GM12892 (cell line): ENCODE results near the gene RPL28.
"Not testable (repeated sequence)": the region's sequence is repeated elsewhere in the genome, so short reads cannot be mapped to it uniquely, and the experiment has no call there.

Experiments
- DNase-seq: peaks from one replicate; pipeline ENCODE4 v3.0.0; 2011; ENCODE audit not compliant: insufficient read length
- FAIRE-seq: peaks from 2 replicates; lab custom pipeline; 2011; peaks lifted over from hg19 to GRCh38; lab: Jason Lieb, UNC
- POLR2A ChIP-seq: IDR thresholded peaks from 2 replicates; pipeline ENCODE4 v1.6.1; 2011; ENCODE audit warnings: low read depth, low read length, control low read depth
- POLR2AphosphoS5 ChIP-seq: IDR thresholded peaks from 2 replicates; pipeline ENCODE4 v1.6.1; 2011; ENCODE audit warnings: low read depth, low read length, control low read depth
- TAF1 ChIP-seq: IDR thresholded peaks from 2 replicates; pipeline ENCODE4 v1.6.1; 2011; ENCODE audit warnings: low read depth, mild to moderate bottlenecking, control low read depth, low read length, borderline replicate concordance

The RPL28 gene

DNA sequence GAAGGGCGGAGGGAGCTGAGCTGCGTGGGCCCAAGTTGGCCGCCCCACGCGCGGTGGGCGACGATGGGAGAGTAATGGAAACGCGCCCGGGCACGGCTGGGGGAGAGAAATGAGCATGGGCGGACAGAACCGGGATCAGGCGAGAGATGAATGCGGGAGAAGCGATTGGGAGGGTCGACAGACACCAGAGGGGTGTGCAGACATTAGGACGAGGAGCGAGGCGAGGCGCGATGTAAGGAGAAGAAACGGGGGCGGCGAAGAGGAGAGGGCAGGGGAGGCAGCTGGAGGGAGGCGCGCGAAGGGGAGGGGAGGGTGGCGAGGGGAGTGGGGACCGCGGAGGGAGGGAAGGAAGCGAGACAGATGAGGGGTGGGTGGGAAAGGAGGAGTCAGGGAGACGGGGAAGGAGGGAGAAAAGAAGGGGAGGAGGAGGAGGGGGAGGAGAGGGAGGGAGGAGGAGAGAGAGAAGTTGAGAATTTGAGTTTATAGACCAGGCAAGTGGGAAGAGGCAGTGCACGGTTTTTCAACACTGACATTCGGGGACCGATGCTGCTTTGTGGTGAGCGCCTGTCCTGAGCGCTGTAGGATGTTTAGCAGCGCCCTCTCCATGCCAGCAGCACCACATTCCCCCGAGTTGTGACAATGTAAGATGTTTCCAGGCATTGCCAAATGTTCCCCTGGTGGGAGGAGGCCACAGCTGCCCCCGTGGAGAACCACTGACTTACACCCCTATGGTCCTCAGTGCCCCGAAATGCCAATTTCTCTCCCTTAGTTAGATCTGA is 57.5 kb downstream of the RPL28 start, which contains the start of gene SHISA7:
Gene SHISA7, minus strand, starts transcription at position 256 of the 779 bp plus-strand sequence. CDS start 437 bp downstream, outside the sequence.
- no peak for DNase-seq
- no peak for FAIRE-seq
- no peak for TF ChIP-seq POLR2A
- no peak for TF ChIP-seq TAF1
- TF ChIP-seq POLR2AphosphoS5 = no peak

DNA sequence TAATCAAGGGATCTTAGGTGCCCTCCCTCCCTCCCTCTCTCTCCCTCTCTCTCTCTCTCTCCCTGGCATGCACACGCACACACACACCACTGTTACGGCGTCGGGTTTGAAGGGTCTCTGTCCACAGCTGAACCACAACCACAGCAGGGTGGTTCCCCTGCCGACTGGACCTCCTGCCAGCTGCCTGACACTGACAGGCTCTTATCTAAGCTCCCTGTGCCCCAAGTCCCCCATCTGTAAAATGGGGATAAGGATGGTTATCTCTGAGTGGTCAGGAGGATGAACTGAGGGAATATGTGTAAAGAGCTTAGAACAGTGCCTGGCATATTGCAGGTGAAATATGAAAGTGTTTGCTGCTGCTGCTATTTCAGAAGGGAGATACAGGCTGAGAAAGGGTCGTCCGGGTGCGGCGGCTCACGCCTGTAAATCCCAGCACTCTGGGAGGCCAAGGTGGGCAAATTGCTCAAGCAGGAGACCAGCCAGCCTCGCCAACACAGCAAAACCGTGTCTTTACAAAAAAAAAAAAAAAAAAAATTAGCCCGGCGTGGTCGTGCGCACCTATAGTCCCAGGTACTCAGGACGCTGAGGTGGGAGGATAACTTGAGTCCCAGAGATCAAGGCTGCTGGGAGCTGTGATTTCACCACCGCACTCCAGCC is 58.2 kb downstream of the RPL28 start:
- TF ChIP-seq POLR2AphosphoS5 = no peak
- TF ChIP-seq TAF1 = no peak
- FAIRE-seq (no peak), DNase-seq (no peak)

DNA sequence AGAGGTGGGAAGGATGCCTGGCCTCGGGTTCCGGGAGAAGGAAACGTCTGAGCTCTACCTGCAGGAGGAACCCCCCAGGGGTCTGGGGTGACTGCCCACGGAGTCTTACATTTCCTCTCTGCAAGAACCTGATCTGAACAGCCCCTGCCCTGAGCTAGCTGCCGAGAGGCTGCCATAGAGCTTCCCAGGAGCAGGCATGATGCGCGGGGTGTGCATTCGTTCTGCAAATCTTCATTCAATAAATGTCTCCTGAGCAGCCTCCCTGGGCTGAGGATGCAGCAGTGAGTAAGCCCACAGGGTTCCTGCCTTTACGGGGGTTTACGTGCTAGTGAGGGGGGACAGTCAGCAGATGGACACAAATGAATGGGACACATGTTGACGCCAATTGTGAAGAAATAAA is 58.9 kb downstream of the RPL28 start:
- no peak for TF ChIP-seq POLR2AphosphoS5
- no peak for TF ChIP-seq TAF1
- no peak for TF ChIP-seq POLR2A
- DNase-seq = no peak
- FAIRE-seq = no peak

DNA sequence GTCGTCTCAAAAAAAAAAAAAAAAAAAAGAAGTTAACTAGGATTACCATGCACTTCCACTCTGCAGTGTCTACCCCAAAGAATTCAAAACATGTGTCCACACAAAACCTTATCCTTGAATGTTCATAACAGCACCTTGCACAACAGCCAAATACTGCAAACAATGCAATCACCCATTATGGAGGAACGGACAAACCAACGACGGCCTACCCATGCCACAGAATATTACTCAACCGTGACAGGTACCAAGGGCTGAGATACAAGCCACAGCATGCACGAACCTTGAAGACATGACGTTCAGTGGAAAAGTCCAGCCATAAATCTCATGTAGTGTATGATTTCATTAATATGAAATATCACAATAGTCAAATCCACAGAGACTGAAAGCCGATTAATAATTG is 60.3 kb downstream of the RPL28 start:
- no peak for TF ChIP-seq TAF1
- TF ChIP-seq POLR2A = no peak
- TF ChIP-seq POLR2AphosphoS5 = no peak
- no peak for DNase-seq
- FAIRE-seq = no peak

DNA sequence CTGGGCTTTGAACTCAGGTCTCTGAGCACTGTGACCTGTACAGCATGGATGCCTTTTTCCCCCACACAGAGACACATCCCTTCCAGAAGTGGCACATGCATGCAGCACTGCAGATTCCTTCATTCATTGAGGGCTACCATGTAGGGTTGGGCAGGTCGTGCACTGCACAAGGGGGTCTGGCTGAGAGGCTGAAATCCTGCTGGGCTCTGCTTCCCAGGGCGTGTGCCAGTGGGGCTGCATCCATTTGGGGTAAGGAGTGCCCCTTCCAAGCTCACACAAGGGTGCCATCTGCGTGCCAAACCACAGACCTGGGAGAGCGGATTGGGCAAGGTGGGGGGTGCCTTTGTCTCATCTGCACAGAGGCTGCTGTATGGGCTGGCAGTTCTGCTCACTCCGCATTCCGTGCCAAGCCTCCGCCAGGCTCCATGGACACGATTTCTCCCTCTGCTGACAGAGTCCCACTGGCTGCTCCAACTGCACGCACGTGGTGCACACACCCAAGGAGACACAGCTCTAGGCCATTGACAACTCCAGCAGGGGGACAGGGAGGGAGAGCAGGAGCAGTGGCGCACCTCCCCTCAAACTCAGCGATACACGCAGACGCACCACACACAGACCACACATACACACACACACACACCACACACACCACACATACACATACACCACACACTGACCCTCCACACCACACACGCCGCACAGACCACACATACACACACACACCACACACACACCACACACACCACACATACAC is 61.9 kb downstream of the RPL28 start:
- DNase-seq (no peak), FAIRE-seq (no peak)
- TF ChIP-seq POLR2AphosphoS5 (no peak), POLR2A (no peak), TAF1 (no peak)

DNA sequence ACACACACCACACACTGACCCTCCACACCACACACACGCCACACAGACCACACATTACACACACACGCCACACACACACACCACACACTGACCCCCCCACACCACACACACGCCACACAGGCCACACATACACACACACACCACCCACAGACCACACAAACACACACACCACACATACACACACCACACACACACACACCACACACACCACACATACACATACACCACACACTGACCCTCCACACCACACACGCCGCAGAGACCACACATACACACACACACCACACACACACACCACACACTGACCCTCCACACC is 62.4 kb downstream of the RPL28 start:
- FAIRE-seq, DNase-seq: not testable (repeated sequence)

DNA sequence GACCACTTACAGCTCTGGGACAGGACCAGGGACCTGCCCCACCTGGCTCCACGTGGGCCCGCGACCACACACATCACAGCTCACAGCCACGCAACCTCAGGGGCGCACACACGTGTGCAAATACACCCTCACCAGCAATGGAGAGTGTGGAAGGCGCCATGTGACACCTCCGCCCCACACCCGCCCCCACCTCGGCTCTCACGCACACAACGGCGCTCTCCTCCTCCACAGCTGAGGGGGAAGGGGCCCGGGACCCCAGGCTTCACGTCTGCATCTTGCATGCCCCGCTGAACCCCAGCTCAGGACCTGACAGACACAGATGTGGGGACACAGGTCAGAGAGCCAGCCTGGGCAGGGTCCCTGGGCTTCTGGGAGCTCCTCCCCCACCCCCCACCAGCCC is 63.7 kb downstream of the RPL28 start:
- FAIRE-seq = no peak

DNA sequence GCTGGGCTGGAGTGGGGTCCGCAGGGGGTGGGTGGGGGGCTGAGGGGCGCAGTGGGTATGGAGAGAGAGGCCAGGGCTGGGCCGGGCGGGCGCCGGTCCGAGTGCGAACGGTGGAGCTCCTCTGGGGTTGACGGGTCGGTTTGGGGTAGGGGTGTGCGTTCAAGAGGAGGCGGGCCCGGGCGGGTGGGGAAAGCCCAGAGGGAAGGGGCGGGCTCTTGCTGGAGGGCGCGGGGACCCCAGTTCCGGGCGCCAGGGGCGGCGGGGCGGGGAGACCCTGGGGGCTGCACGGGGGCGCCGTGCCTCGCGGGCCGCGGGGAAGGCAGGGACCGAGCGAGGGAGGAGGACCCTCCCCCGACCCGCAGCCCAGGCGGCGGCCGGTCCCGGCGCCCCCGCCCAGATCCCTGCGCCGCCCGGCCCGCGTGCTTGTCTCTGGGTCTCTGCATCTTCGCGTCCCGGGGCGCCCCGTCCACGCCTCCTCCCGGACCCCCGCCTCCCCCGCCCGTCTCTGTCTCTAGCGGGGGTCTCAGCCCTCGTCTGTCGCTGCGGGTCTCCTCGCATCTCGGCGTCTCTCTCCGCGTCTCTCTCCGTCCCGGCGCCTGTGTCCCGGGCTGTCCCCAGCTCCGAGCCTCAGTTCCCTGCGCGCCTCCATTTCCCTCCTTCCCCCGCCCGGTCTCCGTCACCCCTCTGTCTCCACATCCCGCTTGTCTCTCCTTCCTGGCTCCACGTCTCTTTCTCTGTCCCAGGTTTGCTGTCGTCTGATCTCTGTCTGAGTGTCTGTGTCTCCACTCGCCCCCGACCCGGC is 65.6 kb downstream of the RPL28 start:
- TF ChIP-seq POLR2A (no peak), POLR2AphosphoS5 (no peak), TAF1 (no peak)
- DNase-seq (no peak), FAIRE-seq (no peak)

More for the DNA sequence above, 63.7 kb downstream of the RPL28 start:
- TF ChIP-seq POLR2A = no peak
- no peak for TF ChIP-seq POLR2AphosphoS5
- no peak for TF ChIP-seq TAF1
- DNase-seq = no peak

DNA sequence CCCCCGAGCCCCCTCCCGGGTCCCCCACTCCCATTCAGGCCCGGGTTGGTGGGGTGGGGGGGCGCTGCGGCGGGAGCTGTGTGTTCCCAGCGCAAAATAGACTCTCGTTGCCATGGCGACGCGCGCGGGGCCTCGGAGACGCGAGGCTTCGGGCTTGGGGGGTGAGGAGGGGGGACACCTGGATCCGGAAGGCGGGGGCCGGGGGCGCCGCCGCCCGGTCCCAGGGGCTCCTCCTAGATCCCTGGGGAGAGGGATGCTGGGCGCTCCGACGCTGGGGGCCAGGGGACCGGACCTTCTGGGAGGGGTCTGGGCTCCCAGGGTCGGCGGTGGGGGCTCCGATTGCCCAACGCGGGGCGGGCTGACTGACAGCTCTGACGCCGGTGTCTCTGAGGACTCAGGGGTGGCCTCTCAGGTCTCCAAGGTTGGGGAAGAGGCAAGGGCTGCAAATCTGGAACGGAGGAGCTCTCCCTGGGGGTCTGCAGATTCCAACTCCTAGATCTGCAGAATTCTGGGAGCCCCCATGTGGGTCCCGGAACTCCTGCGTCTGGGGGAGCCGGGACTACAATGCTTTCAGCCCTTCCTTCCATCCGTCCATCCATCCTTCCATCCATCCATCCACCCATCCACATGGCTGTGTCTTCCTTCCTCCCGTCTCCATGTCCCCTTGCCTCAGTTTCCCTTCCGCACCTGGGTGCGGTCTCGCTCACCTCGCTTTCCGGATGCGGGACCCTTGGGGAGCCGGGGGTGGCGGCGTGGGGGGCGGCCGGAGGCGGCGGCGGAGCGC is 66.4 kb downstream of the RPL28 start:
- DNase-seq (no peak), FAIRE-seq (no peak)
- TF ChIP-seq TAF1 = no peak
- no peak for TF ChIP-seq POLR2AphosphoS5
- TF ChIP-seq POLR2A = no peak
